GM04503 (cell line): ENCODE measurements around the gene TMEM198.

ENCODE experiments used
- DNase-seq: peaks from one replicate; pipeline ENCODE4 v3.0.0-alpha.2; 2012; ENCODE audit warnings: low read depth

The TMEM198 gene

GRCh38 chr2:219544567-219544966, 739 bp downstream of the TMEM198 start:
- no peak for DNase-seq

- no peak for DNase-seq
Measured at GRCh38 chr2:219545295-219545942, 1.6 kb downstream of the TMEM198 start.

GRCh38 chr2:219545943-219546352, 2.1 kb downstream of the TMEM198 start:
- no peak for DNase-seq

- DNase-seq = no peak
Measured at GRCh38 chr2:219547621-219548020, 3.8 kb downstream of the TMEM198 start.

GRCh38 chr2:219548990-219549389, 5.2 kb downstream of the TMEM198 start:
- no peak for DNase-seq

- no peak for DNase-seq
Measured at GRCh38 chr2:219549619-219550018, 5.8 kb downstream of the TMEM198 start.

- DNase-seq = no peak
Measured at GRCh38 chr2:219551441-219552381, 7.9 kb downstream of the TMEM198 start.

- DNase-seq = no peak
Measured at GRCh38 chr2:219552382-219553167, 8.7 kb downstream of the TMEM198 start.

GRCh38 chr2:219553168-219553417, 9.3 kb downstream of the TMEM198 start:
- DNase-seq = no peak

GRCh38 chr2:219553463-219553963, 9.7 kb downstream of the TMEM198 start:
- no peak for DNase-seq

- no peak for DNase-seq
Measured at GRCh38 chr2:219554350-219554749, 10.5 kb downstream of the TMEM198 start.

GRCh38 chr2:219555956-219556355, 12.1 kb downstream of the TMEM198 start:
- DNase-seq = no peak

GRCh38 chr2:219556413-219556812, 12.6 kb downstream of the TMEM198 start:
- DNase-seq = no peak

GRCh38 chr2:219557320-219557719, 13.5 kb downstream of the TMEM198 start:
- no peak for DNase-seq

- DNase-seq = no peak
Measured at GRCh38 chr2:219557791-219558785, 14.3 kb downstream of the TMEM198 start.

GRCh38 chr2:219559156-219559915, 15.5 kb downstream of the TMEM198 start:
- no peak for DNase-seq

- DNase-seq = no peak
Measured at GRCh38 chr2:219560037-219560892, 16.4 kb downstream of the TMEM198 start.

GRCh38 chr2:219560893-219561178, 17.0 kb downstream of the TMEM198 start:
- DNase-seq = no peak

- DNase-seq = no peak
Measured at GRCh38 chr2:219561179-219562048, 17.6 kb downstream of the TMEM198 start.
